SH-SY5Y (cell line): ENCODE results near the gene ITPK1.

ENCODE experiments used
- GATA2 ChIP-seq: IDR thresholded peaks from 2 replicates; pipeline ENCODE4 v1.6.1; 2011; ENCODE audit warnings: mild to moderate bottlenecking, low read depth, low read length
- GATA3 ChIP-seq: IDR thresholded peaks from 2 replicates; pipeline ENCODE4 v1.6.1; 2011; ENCODE audit warnings: low read depth, mild to moderate bottlenecking, low read length, moderate library complexity

GRCh38 chr14:92955381-92955780 is 160.3 kb downstream of the ITPK1 start:
- TF ChIP-seq GATA2 (no peak), GATA3 (no peak)
